Measurements from ENCODE around the gene NXF1. TPM values are rescaled to one million over a fixed set of nuclear protein-coding genes. Genes with fewer than 3 reads are reported as not detected.
"Not testable (repeated sequence)": the region's sequence is repeated elsewhere in the genome, so short reads cannot be mapped to it uniquely, and the experiment has no call there.

The NXF1 gene
- total and polyA plus RNA-seq, 10 of the 15 experiments (the other 5 are each of a cell fraction or from before 2014, with no cell fraction given) = 20.7 to 84.9 (median 40.6) TPM

DNA sequence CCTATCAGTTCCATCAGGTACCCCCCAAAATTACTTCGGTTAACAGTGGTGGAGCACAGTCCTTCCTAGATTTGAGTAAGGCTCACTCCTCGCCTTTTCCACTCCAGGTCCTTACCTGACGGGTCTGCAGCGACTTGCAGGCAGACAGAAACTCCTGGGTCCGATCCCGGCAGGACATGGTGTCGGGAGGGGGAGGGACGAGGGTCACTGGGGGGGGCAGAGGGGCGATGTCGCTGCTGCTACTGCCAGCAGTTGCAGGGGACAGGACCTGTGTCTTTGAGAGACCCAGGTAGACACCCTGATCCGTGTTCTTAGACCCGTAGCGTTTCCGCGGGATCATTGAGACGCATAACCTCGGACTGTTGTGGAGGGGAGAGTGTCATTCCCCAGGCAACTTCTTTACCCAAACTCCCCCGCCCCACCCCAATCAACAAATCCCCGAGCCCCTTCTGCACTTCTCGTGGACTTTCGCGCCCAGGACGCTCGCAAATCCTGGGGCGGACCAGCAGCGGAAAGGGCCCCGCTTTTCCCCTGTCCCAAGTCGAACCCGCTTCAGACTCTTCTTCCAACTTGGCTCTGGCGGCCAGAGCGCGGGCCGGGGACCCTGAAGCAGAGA, 25.8 kb upstream of the NXF1 start:
- BruUV-seq (replicated peaks) = no TSS peak
- H3K27ac ChIP-seq (ENCODE audit: control insufficient read depth, insufficient read depth) = peak overlapping the region; percentile 84
- ATAC-seq (peak; percentile 19), FAIRE-seq (no peak), DNase-seq (ENCODE audit: low read depth, low spot score) (no peak)
- ChIA-PET SMC1A (ENCODE audit: uncharacterized antibody, unreplicated experiment) (interaction anchor here (0.9 to 1.9 kb wide), 6 partner anchors 10 to 78 kb away, joined by 3 to 7 read pairs (median 4); no protein-coding TSS in a partner anchor), CTCF (interaction anchor here (0.9 to 3.3 kb wide), 4 partner anchors 13 to 45 kb away, joined by 3 to 31 read pairs (median 6); partner anchors contain the start of gene TMEM179B), RAD21 (ENCODE audit: unreplicated experiment) (interaction anchor here (1.3 to 2.1 kb wide), 5 partner anchors 10 to 77 kb away, joined by 3 to 12 read pairs (median 6); partner anchors contain the start of genes NXF1 and ZBTB3), POLR2A (interaction anchor here (0.5 to 2.9 kb wide), 16 partner anchors 10 to 166 kb away, joined by 3 to 50 read pairs (median 8); partner anchors contain the start of genes C11orf98, CSKMT, HNRNPUL2 and NXF1)
- H3K9ac ChIP-seq (ENCODE audit: control insufficient read depth, insufficient read depth, low read length) = peak overlapping the region; percentile 53
- peak overlapping the region; percentile 99 for H3K4me3 ChIP-seq
- H3K27me3 ChIP-seq (replicated peaks in 1 of 2; ENCODE audit: control insufficient read depth in 2 of 2, insufficient read depth in 2 of 2, low read length in 1 of 2) = no peaks in the 10 kb centered on the region
- in situ Hi-C loops (cut with MboI) = no loop called here
- peaks cover 21 to 23% of the 10 kb centered on the region in 2 experiments for H3K36me3 ChIP-seq (ENCODE audit: control insufficient read depth in 2 of 2, insufficient read depth in 2 of 2, low read length in 1 of 2)
- peaks cover 8% of the 10 kb centered on the region for H3K4me1 ChIP-seq (ENCODE audit: control insufficient read depth, insufficient read depth, low read length)
- H3K79me2 ChIP-seq (ENCODE audit: control insufficient read depth, insufficient read depth, low read length) = peaks cover 28% of the 10 kb centered on the region
- peak overlapping the region; percentile 1; the same call in 1 of the 2 replicates for H2AFZ ChIP-seq (ENCODE audit: control insufficient read depth, low read depth, low read length)
- H4K20me1 ChIP-seq (ENCODE audit: control insufficient read depth, insufficient read depth) = no peaks in the 10 kb centered on the region
- no peaks in the 10 kb centered on the region for H3K9me3 ChIP-seq (replicated peaks; ENCODE audit: control insufficient read depth, insufficient read depth, low read length)
- 2% methylated on average over 31 of the region's 33 CpGs for WGBS (ENCODE audit: insufficient coverage, insufficient replicate concordance, low lambda C conversion rate, missing lambda C conversion rate)
- intact Hi-C loops (cut with micrococcal nuclease; ENCODE audit: unreplicated experiment) = loop anchor here (10.0 kb wide), 1 partner anchor 236 kb away; the partner anchor contains the start of gene TUT1
- TF ChIP-seq ZNF207 (IDR thresholded peaks at IDR 0.05; ENCODE audit: borderline replicate concordance) (0 out of 2 replicates have a peak, but pooled peaks have one; percentile 63), CHD1 (IDR thresholded peaks at IDR 0.05; ENCODE audit: low read depth, low read length) (0 out of 2 replicates have a peak, but pooled peaks have one; percentile 43), ZSCAN29 (IDR thresholded peaks at IDR 0.05) (peak; percentile 92), CEBPB (IDR thresholded peaks at IDR 0.05; ENCODE audit: borderline replicate concordance in 1 of 2, low read depth in 2 of 2, low read length in 2 of 2) (no peak), STAT1 (conservative IDR thresholded peaks at IDR 0.05) (no peak), POLR2AphosphoS5 (IDR thresholded peaks at IDR 0.05; ENCODE audit: low read length) (peak; percentile 9; the same call in 1 of the 2 replicates), NKRF (conservative IDR thresholded peaks at IDR 0.05) (peak; percentile 72), MEF2B (IDR thresholded peaks at IDR 0.05; ENCODE audit: partially characterized antibody, poor library complexity, severe bottlenecking) (peak; percentile 23), ATF7 (IDR thresholded peaks at IDR 0.05; ENCODE audit: low read depth) (no peak), ZNF274 (IDR thresholded peaks at IDR 0.05; ENCODE audit: insufficient read depth, insufficient read length) (no peak), BACH1 (IDR thresholded peaks at IDR 0.05; ENCODE audit: borderline replicate concordance) (0 out of 2 replicates have a peak, but pooled peaks have one; percentile 12), CREM (IDR thresholded peaks at IDR 0.05; ENCODE audit: low read depth) (0 out of 2 replicates have a peak, but pooled peaks have one; percentile 8), HDAC6 (IDR thresholded peaks at IDR 0.05; ENCODE audit: unreplicated experiment) (no peak)
- H3K4me2 ChIP-seq (ENCODE audit: control insufficient read depth, insufficient read depth) = peak overlapping the region; percentile 86

- BruUV-seq (replicated peaks); H3K4me1 ChIP-seq (ENCODE audit: control insufficient read depth, insufficient read depth, low read length); in situ Hi-C loops (cut with MboI); FAIRE-seq; DNase-seq (ENCODE audit: low read depth, low spot score); H2AFZ ChIP-seq (ENCODE audit: control insufficient read depth, low read depth, low read length); H3K4me3 ChIP-seq; H3K4me2 ChIP-seq (ENCODE audit: control insufficient read depth, insufficient read depth); H3K9me3 ChIP-seq (replicated peaks; ENCODE audit: control insufficient read depth, insufficient read depth, low read length); H3K27me3 ChIP-seq (replicated peaks in 1 of 2; ENCODE audit: control insufficient read depth in 2 of 2, insufficient read depth in 2 of 2, low read length in 1 of 2); ATAC-seq; H3K9ac ChIP-seq (ENCODE audit: control insufficient read depth, insufficient read depth, low read length); intact Hi-C loops (cut with micrococcal nuclease; ENCODE audit: unreplicated experiment); H4K20me1 ChIP-seq (ENCODE audit: control insufficient read depth, insufficient read depth); H3K27ac ChIP-seq (ENCODE audit: control insufficient read depth, insufficient read depth): not testable (repeated sequence)
- ChIA-PET POLR2A (interaction anchor here (0.6 to 1.7 kb wide), 7 partner anchors 10 to 206 kb away, joined by 3 to 7 read pairs (median 4); partner anchors contain the start of genes B3GAT3 and ZBTB3), RAD21 (ENCODE audit: unreplicated experiment) (interaction anchor here (0.6 kb wide), 1 partner anchor 37 kb away, joined by 3 read pairs; no protein-coding TSS in a partner anchor), SMC1A (ENCODE audit: uncharacterized antibody, unreplicated experiment) (interaction anchor here (0.8 to 1.8 kb wide), 5 partner anchors 12 to 58 kb away, joined by 3 to 5 read pairs (median 5); no protein-coding TSS in a partner anchor), CTCF (interaction anchor here (0.6 to 1.5 kb wide), 3 partner anchors 23 to 1411 kb away, joined by 3 to 6 read pairs (median 3); partner anchors contain the start of genes NXF1 and TMEM179B)
- 99% methylated on average over 8 of the region's 8 CpGs for WGBS (ENCODE audit: insufficient coverage, insufficient replicate concordance, low lambda C conversion rate, missing lambda C conversion rate)
- Histone ChIP-seq H3K79me2 (ENCODE audit: control insufficient read depth, insufficient read depth, low read length) (peaks cover 28% of the 10 kb centered on the region), H3K36me3 (ENCODE audit: control insufficient read depth in 2 of 2, insufficient read depth in 2 of 2, low read length in 1 of 2) (peaks cover 17 to 20% of the 10 kb centered on the region in 2 experiments)
Observed at GRCh38 chr11:62828130-62828529, 22.9 kb upstream of the NXF1 start.
